Gastrocnemius medialis (tissue), 4 donors: ENCODE measurements around the gene BIN2.
"Not testable (repeated sequence)": the region's sequence is repeated elsewhere in the genome, so short reads cannot be mapped to it uniquely, and the experiment has no call there.

ENCODE experiments used
- CTCF ChIP-seq, 5 experiments: fragments of 450-650 bp in 3 of 5; fragments of 200-600 bp in 2 of 5; sonication (generic) in 2 of 5; IDR thresholded peaks in 4 of 5; conservative IDR thresholded peaks in 1 of 5; 1 replicate in 4 of 5; 2 replicates in 1 of 5; pipeline ENCODE4 v1.5.1; 2016 to 2019; ENCODE audit warnings: antibody characterized with exemption in 5 of 5, mild to moderate bottlenecking in 3 of 5, moderate library complexity in 3 of 5
- POLR2A ChIP-seq, 2 donors: fragments of 450-650 bp; IDR thresholded peaks; one replicate each; pipeline ENCODE4 v1.6.1; 2017; ENCODE audit warnings: antibody characterized with exemption in 2 of 2, mild to moderate bottlenecking in 2 of 2, moderate library complexity in 2 of 2

- not testable (repeated sequence) for TF ChIP-seq CTCF (IDR thresholded peaks at IDR 0.05 in 4 of 5, conservative IDR thresholded peaks at IDR 0.05 in 1 of 5); POLR2A (IDR thresholded peaks at IDR 0.05)
Observed at GRCh38 chr12:51294097-51294496, 29.9 kb downstream of the BIN2 start.
